Measurements from ENCODE around the gene PITHD1. TPM values are rescaled to one million over a fixed set of nuclear protein-coding genes. Genes with fewer than 3 reads are reported as not detected.
A peak's percentile ranks its signal among the peaks of the same experiment; 100 is the strongest.
"Not testable (repeated sequence)": the region's sequence is repeated elsewhere in the genome, so short reads cannot be mapped to it uniquely, and the experiment has no call there.

The PITHD1 gene
- total and polyA plus RNA-seq, 10 of the 15 experiments (the other 5 are each of a cell fraction or from before 2014, with no cell fraction given), result 23.7 to 82.2 (median 67.0) TPM

DNA sequence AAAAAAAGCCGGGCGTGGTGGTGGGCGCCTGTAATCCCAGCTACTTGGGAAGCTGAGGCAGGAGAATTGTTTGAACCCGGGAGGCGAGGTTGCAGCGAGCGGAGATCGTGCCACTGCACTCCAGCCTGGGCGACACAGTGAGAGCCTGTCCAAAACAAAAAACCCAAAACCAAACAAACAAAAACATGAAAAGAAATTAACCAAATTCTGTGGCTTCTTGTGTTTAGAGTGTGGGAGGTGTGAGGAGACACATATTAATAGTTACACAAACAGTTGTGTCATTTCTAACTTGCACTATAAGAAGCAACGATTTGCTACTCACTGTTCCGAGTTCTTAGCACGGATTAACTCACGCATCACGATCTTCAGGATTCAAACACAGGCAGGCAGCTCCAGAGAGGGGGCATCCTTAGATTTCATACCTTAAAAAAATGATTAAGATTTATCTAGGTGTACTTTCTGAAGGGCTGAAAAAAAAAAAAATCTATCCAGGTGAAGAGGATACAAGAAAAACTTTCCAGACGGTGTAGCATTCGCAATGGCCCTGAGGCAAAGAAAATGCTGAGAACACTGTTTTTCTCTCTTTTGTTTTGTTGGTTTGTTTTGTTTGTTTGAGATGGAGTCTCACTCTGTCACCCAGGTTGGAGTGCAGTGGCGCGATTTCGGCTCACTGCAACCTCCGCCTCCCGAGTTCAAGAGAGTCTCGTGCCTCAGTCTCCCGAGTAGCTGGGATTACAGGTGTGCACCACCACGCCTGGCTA is 47.7 kb downstream of the PITHD1 start (continued):
- TF ChIP-seq, protein P1, sequence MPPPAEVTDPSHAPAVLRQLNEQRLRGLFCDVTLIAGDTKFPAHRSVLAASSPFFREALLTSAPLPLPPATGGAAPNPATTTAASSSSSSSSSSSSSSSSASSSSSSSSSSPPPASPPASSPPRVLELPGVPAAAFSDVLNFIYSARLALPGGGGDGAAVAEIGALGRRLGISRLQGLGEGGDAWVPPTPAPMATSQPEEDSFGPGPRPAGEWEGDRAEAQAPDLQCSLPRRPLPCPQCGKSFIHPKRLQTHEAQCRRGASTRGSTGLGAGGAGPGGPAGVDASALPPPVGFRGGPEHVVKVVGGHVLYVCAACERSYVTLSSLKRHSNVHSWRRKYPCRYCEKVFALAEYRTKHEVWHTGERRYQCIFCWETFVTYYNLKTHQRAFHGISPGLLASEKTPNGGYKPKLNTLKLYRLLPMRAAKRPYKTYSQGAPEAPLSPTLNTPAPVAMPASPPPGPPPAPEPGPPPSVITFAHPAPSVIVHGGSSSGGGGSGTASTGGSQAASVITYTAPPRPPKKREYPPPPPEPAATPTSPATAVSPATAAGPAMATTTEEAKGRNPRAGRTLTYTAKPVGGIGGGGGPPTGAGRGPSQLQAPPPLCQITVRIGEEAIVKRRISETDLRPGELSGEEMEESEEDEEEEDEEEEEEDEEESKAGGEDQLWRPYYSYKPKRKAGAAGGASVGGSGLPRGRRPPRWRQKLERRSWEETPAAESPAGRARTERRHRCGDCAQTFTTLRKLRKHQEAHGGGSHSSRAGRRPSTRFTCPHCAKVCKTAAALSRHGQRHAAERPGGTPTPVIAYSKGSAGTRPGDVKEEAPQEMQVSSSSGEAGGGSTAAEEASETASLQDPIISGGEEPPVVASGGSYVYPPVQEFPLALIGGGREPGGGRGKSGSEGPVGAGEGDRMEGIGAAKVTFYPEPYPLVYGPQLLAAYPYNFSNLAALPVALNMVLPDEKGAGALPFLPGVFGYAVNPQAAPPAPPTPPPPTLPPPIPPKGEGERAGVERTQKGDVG (CRISPR knock-in tag; IDR thresholded peaks at IDR 0.05), result no peak
- TF ChIP-seq, protein P2, sequence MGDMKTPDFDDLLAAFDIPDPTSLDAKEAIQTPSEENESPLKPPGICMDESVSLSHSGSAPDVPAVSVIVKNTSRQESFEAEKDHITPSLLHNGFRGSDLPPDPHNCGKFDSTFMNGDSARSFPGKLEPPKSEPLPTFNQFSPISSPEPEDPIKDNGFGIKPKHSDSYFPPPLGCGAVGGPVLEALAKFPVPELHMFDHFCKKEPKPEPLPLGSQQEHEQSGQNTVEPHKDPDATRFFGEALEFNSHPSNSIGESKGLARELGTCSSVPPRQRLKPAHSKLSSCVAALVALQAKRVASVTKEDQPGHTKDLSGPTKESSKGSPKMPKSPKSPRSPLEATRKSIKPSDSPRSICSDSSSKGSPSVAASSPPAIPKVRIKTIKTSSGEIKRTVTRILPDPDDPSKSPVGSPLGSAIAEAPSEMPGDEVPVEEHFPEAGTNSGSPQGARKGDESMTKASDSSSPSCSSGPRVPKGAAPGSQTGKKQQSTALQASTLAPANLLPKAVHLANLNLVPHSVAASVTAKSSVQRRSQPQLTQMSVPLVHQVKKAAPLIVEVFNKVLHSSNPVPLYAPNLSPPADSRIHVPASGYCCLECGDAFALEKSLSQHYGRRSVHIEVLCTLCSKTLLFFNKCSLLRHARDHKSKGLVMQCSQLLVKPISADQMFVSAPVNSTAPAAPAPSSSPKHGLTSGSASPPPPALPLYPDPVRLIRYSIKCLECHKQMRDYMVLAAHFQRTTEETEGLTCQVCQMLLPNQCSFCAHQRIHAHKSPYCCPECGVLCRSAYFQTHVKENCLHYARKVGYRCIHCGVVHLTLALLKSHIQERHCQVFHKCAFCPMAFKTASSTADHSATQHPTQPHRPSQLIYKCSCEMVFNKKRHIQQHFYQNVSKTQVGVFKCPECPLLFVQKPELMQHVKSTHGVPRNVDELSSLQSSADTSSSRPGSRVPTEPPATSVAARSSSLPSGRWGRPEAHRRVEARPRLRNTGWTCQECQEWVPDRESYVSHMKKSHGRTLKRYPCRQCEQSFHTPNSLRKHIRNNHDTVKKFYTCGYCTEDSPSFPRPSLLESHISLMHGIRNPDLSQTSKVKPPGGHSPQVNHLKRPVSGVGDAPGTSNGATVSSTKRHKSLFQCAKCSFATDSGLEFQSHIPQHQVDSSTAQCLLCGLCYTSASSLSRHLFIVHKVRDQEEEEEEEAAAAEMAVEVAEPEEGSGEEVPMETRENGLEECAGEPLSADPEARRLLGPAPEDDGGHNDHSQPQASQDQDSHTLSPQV (IDR thresholded peaks at IDR 0.05), result no peak
- TF ChIP-seq HCFC1 (IDR thresholded peaks at IDR 0.05; ENCODE audit: low read length) (no peak), KAT2A (conservative IDR thresholded peaks at IDR 0.05; ENCODE audit: control insufficient read depth, low read depth, low read length) (no peak), SMAD5 (IDR thresholded peaks at IDR 0.05; ENCODE audit: low read depth) (no peak), PAX5 (IDR thresholded peaks at IDR 0.05; ENCODE audit: borderline replicate concordance, low read depth, low read length) (0 out of 2 replicates have a peak, but pooled peaks have one; percentile 14)

DNA sequence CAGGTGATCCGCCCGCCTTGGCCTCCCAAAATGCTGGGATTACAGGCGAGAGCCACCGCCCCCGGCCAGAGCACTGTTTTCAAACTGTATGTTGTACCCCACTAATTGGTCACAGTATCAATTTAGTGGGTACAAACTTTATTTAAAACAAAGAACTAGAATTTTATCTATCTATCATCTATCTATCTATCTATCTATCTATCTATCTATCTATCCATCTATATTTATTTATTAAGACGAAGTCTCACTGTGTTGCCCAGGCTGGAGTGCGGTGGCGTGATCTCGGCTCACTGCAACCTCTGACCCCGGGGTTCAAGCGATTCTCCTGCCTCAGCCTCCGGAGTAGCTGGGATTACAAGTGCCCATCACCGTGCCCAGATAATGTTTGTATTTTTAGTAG is 48.4 kb downstream of the PITHD1 start:
- H3K4me1 ChIP-seq (ENCODE audit: control insufficient read depth, insufficient read depth, low read length); H3K27ac ChIP-seq (ENCODE audit: control insufficient read depth, insufficient read depth); H3K27me3 ChIP-seq (replicated peaks in 1 of 2; ENCODE audit: control insufficient read depth in 2 of 2, insufficient read depth in 2 of 2, low read length in 1 of 2); ATAC-seq; FAIRE-seq; DNase-seq (ENCODE audit: low read depth, low spot score); H3K4me3 ChIP-seq; H3K36me3 ChIP-seq (ENCODE audit: control insufficient read depth in 2 of 2, insufficient read depth in 2 of 2, low read length in 1 of 2); H3K9ac ChIP-seq (ENCODE audit: control insufficient read depth, insufficient read depth, low read length); in situ Hi-C loops (cut with MboI); H3K9me3 ChIP-seq (replicated peaks; ENCODE audit: control insufficient read depth, insufficient read depth, low read length); BruUV-seq (replicated peaks); H4K20me1 ChIP-seq (ENCODE audit: control insufficient read depth, insufficient read depth); H2AFZ ChIP-seq (ENCODE audit: control insufficient read depth, low read depth, low read length): not testable (repeated sequence)
- intact Hi-C loops (cut with micrococcal nuclease; ENCODE audit: unreplicated experiment), result loop anchor here (1.0 kb wide), 1 partner anchor 39 kb away; no protein-coding TSS in a partner anchor
- H3K4me2 ChIP-seq (ENCODE audit: control insufficient read depth, insufficient read depth), result peak overlapping the region; percentile 84; the same call in 1 of the 2 replicates
- peaks cover 10% of the 10 kb centered on the region for H3K79me2 ChIP-seq (ENCODE audit: control insufficient read depth, insufficient read depth, low read length)
- WGBS (ENCODE audit: insufficient coverage, insufficient replicate concordance, low lambda C conversion rate, missing lambda C conversion rate), result over 99% methylated on average over 13 of the region's 13 CpGs
- RAD21 ChIA-PET (ENCODE audit: unreplicated experiment), result interaction anchor here (1.2 to 2.4 kb wide), 3 partner anchors 63 to 90 kb away, joined by 3 to 9 read pairs (median 6); no protein-coding TSS in a partner anchor
- CTCF ChIA-PET, result interaction anchor here (0.6 to 2.7 kb wide), 3 partner anchors 8 to 90 kb away, joined by 3 to 19 read pairs (median 3); no protein-coding TSS in a partner anchor
- POLR2A ChIA-PET, result interaction anchor here (0.9 to 3.5 kb wide), 3 partner anchors 16 to 84 kb away, joined by 3 to 22 read pairs (median 19); partner anchors contain the start of gene GALE
- SMC1A ChIA-PET (ENCODE audit: uncharacterized antibody, unreplicated experiment), result interaction anchor here (0.7 to 1.5 kb wide), 4 partner anchors 8 to 83 kb away, joined by 3 to 5 read pairs (median 4); no protein-coding TSS in a partner anchor

All from GM12878 (cell line).